Keratinocyte (primary cell): ENCODE results near the gene TMEM132D. TPM values are rescaled to one million over a fixed set of nuclear protein-coding genes. Genes with fewer than 3 reads are reported as not detected.
"Not testable (repeated sequence)": the region's sequence is repeated elsewhere in the genome, so short reads cannot be mapped to it uniquely, and the experiment has no call there.

Source experiments
- DNase-seq: peaks from one replicate; pipeline ENCODE4 v3.0.0-alpha.2; 2011; ENCODE audit warnings: low read depth, missing footprints, low spot score
- FAIRE-seq: peaks from 2 replicates; lab custom pipeline; 2011; peaks lifted over from hg19 to GRCh38; lab: Jason Lieb, UNC
- H2AFZ ChIP-seq: 2 replicates; pipeline ENCODE4 v1.6.0; 2012; ENCODE audit warnings: low read length, control low read depth, inconsistent platforms; ENCODE audit not compliant: control insufficient read depth
- H3K27ac ChIP-seq: 2 replicates; pipeline ENCODE4 v1.5.1; 2011; ENCODE audit warnings: low read length; ENCODE audit not compliant: control insufficient read depth, insufficient read depth
- H3K27me3 ChIP-seq: 3 replicates; pipeline ENCODE4 v1.6.0; 2011; ENCODE audit warnings: low read length; ENCODE audit not compliant: control insufficient read depth, insufficient read depth; ENCODE audit errors: extremely low read depth
- H3K36me3 ChIP-seq, 2 experiments: 2 replicates in 1 of 2; 3 replicates in 1 of 2; pipeline ENCODE4 v1.5.1; 2011; ENCODE audit warnings: low read length in 2 of 2, mild to moderate bottlenecking in 1 of 2; ENCODE audit not compliant: control insufficient read depth in 2 of 2, insufficient read depth in 2 of 2; ENCODE audit errors: extremely low read depth in 1 of 2
- H3K4me1 ChIP-seq: 3 replicates; pipeline ENCODE4 v1.5.1; 2011; ENCODE audit warnings: low read length; ENCODE audit not compliant: control insufficient read depth, insufficient read depth; ENCODE audit errors: extremely low read depth
- H3K4me2 ChIP-seq: 3 replicates; pipeline ENCODE4 v1.6.0; 2011; ENCODE audit warnings: low read depth, low read length; ENCODE audit not compliant: control insufficient read depth, insufficient read depth; ENCODE audit errors: extremely low read depth
- H3K4me3 ChIP-seq, 3 experiments: fragments of 200-600 bp in 1 of 3; sonication (generic) in 1 of 3; 2 replicates in 2 of 3; 3 replicates in 1 of 3; pipeline ENCODE4 v1.5.1; 2011 to 2016; ENCODE audit warnings: low read length in 3 of 3, mild to moderate bottlenecking in 3 of 3, control low read depth in 2 of 3, inconsistent platforms in 1 of 3, low read depth in 1 of 3, mixed read lengths in 1 of 3, mixed run types in 1 of 3, moderate library complexity in 1 of 3; ENCODE audit not compliant: control insufficient read depth in 2 of 3, insufficient read depth in 2 of 3; ENCODE audit errors: extremely low read depth in 1 of 3
- H3K79me2 ChIP-seq: 2 replicates; pipeline ENCODE4 v1.6.0; 2012; ENCODE audit warnings: low read length; ENCODE audit not compliant: control insufficient read depth, insufficient read depth
- H3K9ac ChIP-seq: 3 replicates; pipeline ENCODE4 v1.6.0; 2011; ENCODE audit warnings: low read length; ENCODE audit not compliant: control insufficient read depth, insufficient read depth; ENCODE audit errors: extremely low read depth
- H3K9me1 ChIP-seq: 3 replicates; pipeline ENCODE4 v1.6.0; 2011; ENCODE audit warnings: low read length; ENCODE audit not compliant: control insufficient read depth, insufficient read depth; ENCODE audit errors: extremely low read depth
- H3K9me3 ChIP-seq: 2 replicates; pipeline ENCODE4 v1.5.1; 2012; ENCODE audit warnings: low read depth, low read length; ENCODE audit not compliant: control insufficient read depth
- H4K20me1 ChIP-seq: 3 replicates; pipeline ENCODE4 v1.6.0; 2011; ENCODE audit warnings: low read length; ENCODE audit not compliant: control insufficient read depth, insufficient read depth; ENCODE audit errors: extremely low read depth
- EZH2 ChIP-seq: IDR thresholded peaks from one replicate; pipeline ENCODE4 v1.6.1; 2012; ENCODE audit warnings: inconsistent platforms, mild to moderate bottlenecking, low read length, moderate library complexity
- dilution Hi-C: fragments of 300-500 bp; cut with MboI; formaldehyde crosslinking; loops from one replicate; pipeline ENCODE4 v1.7.0; 2020; ENCODE audit warnings: low sequenced_read_pairs; ENCODE audit not compliant: extremely low pct_ligation_motif_present
- polyA plus RNA-seq, 5 experiments: library from polyadenylated mRNA; depleted of rRNA in 3 of 5; stranded (reverse) in 3 of 5; stranded (forward) in 1 of 5; unstranded in 1 of 5; fragments of >200 nt; gene quantifications; 1 replicate in 1 of 5; 2 replicates in 3 of 5; 3 replicates in 1 of 5; pipeline versions ENCODE4 v1.2.1 to v1.2.3, GENCODE V29; 2011 to 2012; ENCODE audit warnings: missing spikeins in 2 of 5, low read depth in 1 of 5, low replicate concordance in 1 of 5
- TF ChIP-seq, protein P1 (sequence below), 3 experiments: IDR thresholded peaks in 1 of 3; conservative IDR thresholded peaks in 1 of 3; optimal IDR thresholded peaks in 1 of 3; 2 replicates in 2 of 3; 3 replicates in 1 of 3; pipeline versions ENCODE3 to v1.5.1; 2011; ENCODE audit warnings: low read length in 3 of 3, mild to moderate bottlenecking in 3 of 3, moderate library complexity in 2 of 3, control low read depth in 1 of 3, inconsistent platforms in 1 of 3; ENCODE audit not compliant: insufficient read depth in 2 of 3; ENCODE audit errors: extremely low read depth in 1 of 3

The TMEM132D gene
- polyA plus RNA-seq, 1 donor (not counting 4 experiments of a cell fraction or from before 2014, with no cell fraction given) = not detected

DNA sequence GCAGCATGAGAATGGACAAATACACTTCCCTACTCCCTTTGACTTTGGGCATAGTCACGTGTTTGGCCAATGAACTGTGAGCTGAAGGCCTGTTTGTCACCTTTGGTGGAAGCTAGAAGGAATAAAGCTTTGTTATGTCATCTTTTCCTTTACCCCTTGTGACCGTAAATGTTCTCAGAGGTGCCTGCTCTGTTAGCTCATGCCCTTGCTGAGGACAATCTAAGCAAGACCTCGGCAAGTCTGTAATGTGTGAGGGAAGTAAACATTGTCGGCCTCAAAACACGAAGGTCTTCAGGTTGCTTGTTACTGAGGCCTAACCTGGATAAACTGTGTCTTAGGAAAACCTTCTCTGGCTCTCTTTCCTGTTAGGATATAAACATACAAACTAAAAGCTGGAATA lies 354.2 kb downstream of the TMEM132D start:
- no peak for TF ChIP-seq EZH2
- TF ChIP-seq, protein P1, sequence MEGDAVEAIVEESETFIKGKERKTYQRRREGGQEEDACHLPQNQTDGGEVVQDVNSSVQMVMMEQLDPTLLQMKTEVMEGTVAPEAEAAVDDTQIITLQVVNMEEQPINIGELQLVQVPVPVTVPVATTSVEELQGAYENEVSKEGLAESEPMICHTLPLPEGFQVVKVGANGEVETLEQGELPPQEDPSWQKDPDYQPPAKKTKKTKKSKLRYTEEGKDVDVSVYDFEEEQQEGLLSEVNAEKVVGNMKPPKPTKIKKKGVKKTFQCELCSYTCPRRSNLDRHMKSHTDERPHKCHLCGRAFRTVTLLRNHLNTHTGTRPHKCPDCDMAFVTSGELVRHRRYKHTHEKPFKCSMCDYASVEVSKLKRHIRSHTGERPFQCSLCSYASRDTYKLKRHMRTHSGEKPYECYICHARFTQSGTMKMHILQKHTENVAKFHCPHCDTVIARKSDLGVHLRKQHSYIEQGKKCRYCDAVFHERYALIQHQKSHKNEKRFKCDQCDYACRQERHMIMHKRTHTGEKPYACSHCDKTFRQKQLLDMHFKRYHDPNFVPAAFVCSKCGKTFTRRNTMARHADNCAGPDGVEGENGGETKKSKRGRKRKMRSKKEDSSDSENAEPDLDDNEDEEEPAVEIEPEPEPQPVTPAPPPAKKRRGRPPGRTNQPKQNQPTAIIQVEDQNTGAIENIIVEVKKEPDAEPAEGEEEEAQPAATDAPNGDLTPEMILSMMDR (optimal IDR thresholded peaks at IDR 0.05 in 1 of 3, IDR thresholded peaks at IDR 0.05 in 1 of 3, conservative IDR thresholded peaks at IDR 0.05 in 1 of 3; ENCODE audit: extremely low read depth in 1 of 3, insufficient read depth in 2 of 3, low read length in 3 of 3) = no peak

GRCh38 chr12:129549020-129549419 lies 354.8 kb downstream of the TMEM132D start:
- H2AFZ ChIP-seq, H3K4me3 ChIP-seq, H3K4me1 ChIP-seq, FAIRE-seq, H3K9me1 ChIP-seq, H3K27me3 ChIP-seq, DNase-seq, H3K27ac ChIP-seq, H3K9ac ChIP-seq, H3K9me3 ChIP-seq, H3K79me2 ChIP-seq, H4K20me1 ChIP-seq, H3K36me3 ChIP-seq, dilution Hi-C loops, H3K4me2 ChIP-seq: not testable (repeated sequence)

More for the DNA sequence above, 354.2 kb downstream of the TMEM132D start:
- no peak overlapping the region for H3K4me2 ChIP-seq
- dilution Hi-C loops = no loop called here
- H3K27ac ChIP-seq = no peak overlapping the region
- no peak overlapping the region for H2AFZ ChIP-seq
- no peaks in the 10 kb centered on the region for H3K4me1 ChIP-seq
- H3K9ac ChIP-seq = no peak overlapping the region
- H3K4me3 ChIP-seq = no peak overlapping the region
- H3K27me3 ChIP-seq = no peaks in the 10 kb centered on the region
- FAIRE-seq = no peak
- H3K9me3 ChIP-seq = peaks cover 3% of the 10 kb centered on the region
- DNase-seq = no peak
- no peaks in the 10 kb centered on the region for H4K20me1 ChIP-seq
- H3K79me2 ChIP-seq = no peaks in the 10 kb centered on the region
- no peaks in the 10 kb centered on the region for H3K36me3 ChIP-seq
- no peaks in the 10 kb centered on the region for H3K9me1 ChIP-seq

- Histone ChIP-seq H3K36me3 (no peaks in the 10 kb centered on the region), H3K79me2 (no peaks in the 10 kb centered on the region), H3K4me2 (no peak overlapping the region), H3K4me3 (no peak overlapping the region), H3K9me3 (peaks cover 1% of the 10 kb centered on the region), H2AFZ (no peak overlapping the region), H3K9me1 (no peaks in the 10 kb centered on the region), H3K27ac (no peak overlapping the region), H4K20me1 (no peaks in the 10 kb centered on the region), H3K4me1 (no peaks in the 10 kb centered on the region), H3K9ac (no peak overlapping the region), H3K27me3 (no peaks in the 10 kb centered on the region)
- dilution Hi-C loops = no loop called here
- no peak for FAIRE-seq
- DNase-seq = no peak
- TF ChIP-seq EZH2 = no peak
- TF ChIP-seq, protein P1 (optimal IDR thresholded peaks at IDR 0.05 in 1 of 3, IDR thresholded peaks at IDR 0.05 in 1 of 3, conservative IDR thresholded peaks at IDR 0.05 in 1 of 3; ENCODE audit: extremely low read depth in 1 of 3, insufficient read depth in 2 of 3, low read length in 3 of 3) = no peak
Observed at GRCh38 chr12:129544716-129545115, 359.1 kb downstream of the TMEM132D start.
